GM12878 (cell line): ENCODE data around the gene SCN5A. TPM values are rescaled to one million over a fixed set of nuclear protein-coding genes. Genes with fewer than 3 reads are reported as not detected.

ENCODE experiments used
- ATAC-seq: fragments of 200-7000 bp; cut with Tn5 transposase; 3 replicates; pipeline ENCODE4 v1.9.1; 2020; ENCODE audit warnings: mild to moderate bottlenecking, moderate library complexity
- BruUV-seq: library from RNA; stranded (reverse); fragments of 400-500 nt; replicated peaks from 2 replicates; lab custom pipeline; 2021; lab: Mats Ljungman, UMichigan
- CTCF ChIA-PET: fragments of 300-600 bp; sonication (Branson Sonifier 250); formaldehyde crosslinking; extraction: SDS; loops from one replicate; lab custom pipeline; 2021; ENCODE audit warnings: inconsistent platforms; lab: Yijun Ruan, JAX
- POLR2A ChIA-PET: fragments of 350-600 bp; formaldehyde crosslinking; extraction: SDS; loops from one replicate; lab custom pipeline; 2021; ENCODE audit warnings: inconsistent platforms; lab: Charles Lee
- RAD21 ChIA-PET: fragments of 300-600 bp; sonication (Branson Sonifier 250); formaldehyde crosslinking; loops from one replicate; lab custom pipeline; 2023; ENCODE audit warnings: antibody characterized with exemption; ENCODE audit not compliant: unreplicated experiment; lab: Charles Lee
- SMC1A ChIA-PET: fragments of 300-600 bp; sonication (Branson Sonifier 250); formaldehyde crosslinking; loops from one replicate; lab custom pipeline; 2023; ENCODE audit not compliant: unreplicated experiment, uncharacterized antibody; lab: Charles Lee
- DNase-seq: peaks from one replicate; pipeline ENCODE4 v3.0.0-alpha.2; 2011; ENCODE audit warnings: low read depth, low spot score
- FAIRE-seq: peaks from 3 replicates; lab custom pipeline; 2011; peaks lifted over from hg19 to GRCh38; lab: Jason Lieb, UNC
- H2AFZ ChIP-seq: 2 replicates; pipeline ENCODE4 v1.6.0; 2011; ENCODE audit warnings: low read depth, low read length, control low read depth; ENCODE audit not compliant: control insufficient read depth
- H3K27ac ChIP-seq: 2 replicates; pipeline ENCODE4 v1.5.1; 2011; ENCODE audit warnings: control low read depth; ENCODE audit not compliant: control insufficient read depth, insufficient read depth
- H3K27me3 ChIP-seq, 2 experiments: replicated peaks in 1 of 2; 2 replicates each; pipeline versions ENCODE4 v1.6.0 to v1.6.1; 2011; ENCODE audit warnings: low read length in 1 of 2; ENCODE audit not compliant: control insufficient read depth in 2 of 2, insufficient read depth in 2 of 2
- H3K36me3 ChIP-seq, 2 experiments: 2 replicates each; pipeline ENCODE4 v1.5.1; 2011; ENCODE audit warnings: low read length in 1 of 2; ENCODE audit not compliant: control insufficient read depth in 2 of 2, insufficient read depth in 2 of 2
- H3K4me1 ChIP-seq: 2 replicates; pipeline ENCODE4 v1.6.1; 2011; ENCODE audit warnings: mild to moderate bottlenecking, low read length, moderate library complexity, mixed read lengths; ENCODE audit not compliant: control insufficient read depth, insufficient read depth
- H3K4me2 ChIP-seq: 2 replicates; pipeline ENCODE4 v1.6.0; 2011; ENCODE audit warnings: control low read depth; ENCODE audit not compliant: control insufficient read depth, insufficient read depth
- H3K4me3 ChIP-seq: fragments of 200-600 bp; sonication (generic); 2 replicates; pipeline ENCODE4 v1.5.1; 2016
- H3K79me2 ChIP-seq: 2 replicates; pipeline ENCODE4 v1.6.0; 2011; ENCODE audit warnings: low read length; ENCODE audit not compliant: control insufficient read depth, insufficient read depth
- H3K9ac ChIP-seq: 2 replicates; pipeline ENCODE4 v1.8.0; 2011; ENCODE audit warnings: low read length, control low read depth, mixed read lengths; ENCODE audit not compliant: control insufficient read depth, insufficient read depth
- H3K9me3 ChIP-seq: replicated peaks from 3 replicates; pipeline ENCODE4 v1.5.1; 2011; ENCODE audit warnings: mild to moderate bottlenecking, low read length; ENCODE audit not compliant: control insufficient read depth, insufficient read depth
- H4K20me1 ChIP-seq: 2 replicates; pipeline ENCODE4 v1.6.0; 2011; ENCODE audit not compliant: control insufficient read depth, insufficient read depth
- ASH2L ChIP-seq: fragments of 300-600, 200-600 bp; sonication (generic); IDR thresholded peaks from 2 replicates; pipeline ENCODE4 v1.6.1; 2017; ENCODE audit warnings: low read depth, mild to moderate bottlenecking, borderline replicate concordance
- CREM ChIP-seq: IDR thresholded peaks from 2 replicates; pipeline ENCODE4 v1.6.1; 2014; ENCODE audit warnings: antibody characterized with exemption, low read depth
- EGR1 ChIP-seq, 2 experiments: IDR thresholded peaks; 1 replicate in 1 of 2; 2 replicates in 1 of 2; pipeline ENCODE4 v1.6.1; 2011 to 2012; ENCODE audit warnings: low read depth in 2 of 2, low read length in 2 of 2, borderline replicate concordance in 1 of 2, mild to moderate bottlenecking in 1 of 2, moderate library complexity in 1 of 2
- HCFC1 ChIP-seq: fragments of 150-350 bp; IDR thresholded peaks from 2 replicates; pipeline ENCODE4 v1.6.1; 2014; ENCODE audit warnings: low read length
- JUND ChIP-seq: IDR thresholded peaks from 2 replicates; pipeline ENCODE4 v1.6.1; 2012; ENCODE audit warnings: low read depth, mild to moderate bottlenecking, low read length, improper control_type of control experiment, moderate library complexity
- MXI1 ChIP-seq: fragments of 150-350 bp; IDR thresholded peaks from 2 replicates; pipeline ENCODE4 v1.6.1; 2011; ENCODE audit warnings: low read depth, mild to moderate bottlenecking, inconsistent platforms, low read length, improper control_type of control experiment
- MYB ChIP-seq: fragments of 150-350 bp; IDR thresholded peaks from 2 replicates; pipeline ENCODE4 v1.6.1; 2014; ENCODE audit warnings: mild to moderate bottlenecking, low read depth, low read length, borderline replicate concordance
- STAT1 ChIP-seq: fragments of 450-650 bp; conservative IDR thresholded peaks from 2 replicates; pipeline ENCODE4 v1.6.1; 2014; ENCODE audit warnings: antibody characterized with exemption, mild to moderate bottlenecking
- STAT3 ChIP-seq: IDR thresholded peaks from 2 replicates; pipeline ENCODE4 v1.6.1; 2011; ENCODE audit warnings: low read depth, low read length, improper control_type of control experiment
- WGBS: methylation state at CpG from one replicate; pipeline ENCODE4 v1.1.6; 2016; ENCODE audit warnings: low lambda C conversion rate; ENCODE audit not compliant: insufficient replicate concordance, insufficient coverage; ENCODE audit errors: missing lambda C conversion rate; 5-methylcytosine and 5-hydroxymethylcytosine counted together
- in situ Hi-C: fragments of 300-500 bp; cut with MboI; formaldehyde crosslinking; loops from 9 replicates; pipeline ENCODE4 v1.14.3; 2018; ENCODE audit warnings: mixed read lengths
- intact Hi-C: fragments of 100-400 bp; cut with micrococcal nuclease; formaldehyde crosslinking; loops from one replicate; pipeline ENCODE4 v1.14.2; 2022; ENCODE audit not compliant: unreplicated experiment
- polyA plus RNA-seq, 11 experiments: library from polyadenylated mRNA; depleted of rRNA in 4 of 11; unstranded in 6 of 11; stranded (reverse) in 5 of 11; fragments of >200 nt; fragmentation: Nextera tagmentation in 4 of 11; fragmentation: Illumina TruSeq in 1 of 11; extraction: Ambion mirVana in 4 of 11; extraction: Trizol in 1 of 11; gene quantifications; 1 replicate in 1 of 11; 2 replicates in 10 of 11; pipeline versions ENCODE4 v1.2.1 to v1.2.3, GENCODE V29; 2011 to 2016; ENCODE audit warnings: inconsistent platforms in 2 of 11, missing spikeins in 2 of 11, low read depth in 1 of 11
- total RNA-seq, 4 experiments: library from RNA; depleted of rRNA in 3 of 4; stranded (reverse); fragments of >200 nt in 3 of 4; fragmentation: Illumina TruSeq in 1 of 4; extraction: Trizol in 1 of 4; gene quantifications; 2 replicates each; pipeline versions ENCODE4 v1.2.1 to v1.2.3, GENCODE V29; 2013 to 2021
- TF ChIP-seq, protein P1 (sequence below): IDR thresholded peaks from 2 replicates; pipeline ENCODE4 v1.6.1; 2012; ENCODE audit warnings: low read length, inconsistent platforms

SCN5A gene
- total and polyA plus RNA-seq, 10 of the 15 experiments (the other 5 are each of a cell fraction or from before 2014, with no cell fraction given), result not detected

DNA sequence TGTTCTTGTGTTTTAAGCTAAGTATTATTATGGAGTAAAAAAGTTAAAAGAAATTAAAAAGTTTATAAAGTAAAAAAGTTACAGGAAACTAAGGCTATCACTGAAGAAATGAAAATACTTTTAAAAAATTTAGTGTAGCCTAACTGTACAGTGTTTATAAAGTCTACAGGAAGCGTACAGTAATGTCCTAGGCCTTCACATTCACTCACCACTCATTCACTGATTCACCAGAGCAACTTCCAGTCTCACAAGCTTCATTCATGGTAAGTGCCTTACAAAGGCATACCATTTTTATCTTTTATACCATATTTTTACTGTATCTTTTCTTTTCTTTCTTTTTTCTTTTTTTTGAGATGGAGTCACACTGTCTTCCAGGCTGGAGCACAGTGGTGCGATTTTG is 40.7 kb upstream of the SCN5A start:
- RAD21 ChIA-PET, result no interaction called here

DNA sequence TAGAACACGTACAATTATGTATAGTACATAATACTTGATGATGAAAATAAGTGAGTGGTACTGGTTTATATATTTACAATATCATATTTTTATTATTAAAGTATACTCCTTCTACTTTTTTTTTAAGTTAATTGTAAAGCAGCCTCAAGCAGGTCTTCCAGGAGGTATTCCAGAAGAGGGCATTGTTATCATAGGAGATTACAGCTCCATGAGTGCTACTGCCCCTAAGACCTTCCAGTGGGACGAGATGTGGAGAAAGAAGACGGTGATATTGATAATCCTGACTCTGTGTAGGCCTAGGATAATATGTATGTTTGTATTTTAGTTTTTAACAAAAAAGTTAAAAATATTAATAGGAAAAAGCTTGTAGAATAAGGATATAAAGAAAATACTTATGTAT is 40.3 kb upstream of the SCN5A start:
- SMC1A ChIA-PET, result interaction anchor here (0.9 to 1.2 kb wide), 2 partner anchors 10 to 17 kb away, joined by 3 to 5 read pairs; no protein-coding TSS in a partner anchor
- 0% methylated on average over 3 of the region's 3 CpGs for WGBS
- DNase-seq, result no peak

More for the DNA sequence above, 40.7 kb upstream of the SCN5A start:
- no peaks in the 10 kb centered on the region for H4K20me1 ChIP-seq
- CTCF ChIA-PET, result interaction anchor here (0.6 to 1.5 kb wide), 2 partner anchors 39 to 1304 kb away, joined by 3 to 4 read pairs; no protein-coding TSS in a partner anchor
- no peak overlapping the region for H3K27ac ChIP-seq
- no peaks in the 10 kb centered on the region for H3K9me3 ChIP-seq
- H3K9ac ChIP-seq, result no peak overlapping the region
- no peak for ATAC-seq
- no peaks in the 10 kb centered on the region for H3K79me2 ChIP-seq
- no peaks in the 10 kb centered on the region; a peak in 1 of 4 replicates for H3K27me3 ChIP-seq
- WGBS, result 39% methylated on average over 2 of the region's 2 CpGs
- DNase-seq, result no peak
- no peak for TF ChIP-seq MYB
- no peak for TF ChIP-seq MXI1
- TF ChIP-seq, all 136 proteins: peak for 0
- Histone ChIP-seq H3K4me2 (no peak overlapping the region), H3K4me3 (no peak overlapping the region), H3K36me3 (no peaks in the 10 kb centered on the region), H3K4me1 (no peaks in the 10 kb centered on the region), H2AFZ (no peak overlapping the region)
- no TSS peak for BruUV-seq
- FAIRE-seq, result no peak
- ChIA-PET SMC1A (interaction anchor here (0.9 to 1.2 kb wide), 2 partner anchors 9 to 17 kb away, joined by 3 to 5 read pairs; no protein-coding TSS in a partner anchor), POLR2A (no interaction called here)
- in situ Hi-C loops, result no loop called here
- intact Hi-C loops, result no loop called here

More for the DNA sequence above, 40.3 kb upstream of the SCN5A start:
- FAIRE-seq (no peak), ATAC-seq (no peak)
- no TSS peak for BruUV-seq
- H3K4me2 ChIP-seq, result no peak overlapping the region
- H3K27ac ChIP-seq, result no peak overlapping the region
- no peaks in the 10 kb centered on the region; a peak in 1 of 4 replicates for H3K27me3 ChIP-seq
- intact Hi-C loops (no loop called here), in situ Hi-C loops (no loop called here)
- no peaks in the 10 kb centered on the region for H4K20me1 ChIP-seq
- H3K36me3 ChIP-seq, result no peaks in the 10 kb centered on the region
- ChIA-PET RAD21 (no interaction called here), CTCF (interaction anchor here (0.6 to 1.5 kb wide), 2 partner anchors 39 to 1304 kb away, joined by 3 to 4 read pairs; no protein-coding TSS in a partner anchor), POLR2A (no interaction called here)
- no peak overlapping the region for H3K4me3 ChIP-seq
- no peak overlapping the region for H2AFZ ChIP-seq
- no peaks in the 10 kb centered on the region for H3K4me1 ChIP-seq
- no peaks in the 10 kb centered on the region for H3K79me2 ChIP-seq
- no peak overlapping the region for H3K9ac ChIP-seq
- H3K9me3 ChIP-seq, result no peaks in the 10 kb centered on the region
- TF ChIP-seq ASH2L (no peak), STAT1 (no peak), CREM (no peak), EGR1 (IDR thresholded peaks at IDR 0.05; ENCODE audit: borderline replicate concordance in 1 of 2, low read depth in 2 of 2, low read length in 2 of 2) (no peak), HCFC1 (no peak), STAT3 (no peak), JUND (no peak)
- TF ChIP-seq, protein P1, sequence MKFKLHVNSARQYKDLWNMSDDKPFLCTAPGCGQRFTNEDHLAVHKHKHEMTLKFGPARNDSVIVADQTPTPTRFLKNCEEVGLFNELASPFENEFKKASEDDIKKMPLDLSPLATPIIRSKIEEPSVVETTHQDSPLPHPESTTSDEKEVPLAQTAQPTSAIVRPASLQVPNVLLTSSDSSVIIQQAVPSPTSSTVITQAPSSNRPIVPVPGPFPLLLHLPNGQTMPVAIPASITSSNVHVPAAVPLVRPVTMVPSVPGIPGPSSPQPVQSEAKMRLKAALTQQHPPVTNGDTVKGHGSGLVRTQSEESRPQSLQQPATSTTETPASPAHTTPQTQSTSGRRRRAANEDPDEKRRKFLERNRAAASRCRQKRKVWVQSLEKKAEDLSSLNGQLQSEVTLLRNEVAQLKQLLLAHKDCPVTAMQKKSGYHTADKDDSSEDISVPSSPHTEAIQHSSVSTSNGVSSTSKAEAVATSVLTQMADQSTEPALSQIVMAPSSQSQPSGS, result no peak
